Skeletal muscle satellite cell (primary cell): Measurements from ENCODE around the gene ANO3.

Source experiments
- H3K27me3 ChIP-seq: 2 replicates; pipeline ENCODE4 v1.7.0; 2013; ENCODE audit warnings: low read length; ENCODE audit not compliant: control insufficient read depth, insufficient read depth
- H3K36me3 ChIP-seq: 2 replicates; pipeline ENCODE4 v1.7.0; 2013; ENCODE audit warnings: mild to moderate bottlenecking, control low read depth, low read length; ENCODE audit not compliant: insufficient read depth
- H3K4me1 ChIP-seq: 2 replicates; pipeline ENCODE4 v1.7.0; 2013; ENCODE audit warnings: low read length; ENCODE audit not compliant: control insufficient read depth, insufficient read depth
- H3K4me2 ChIP-seq: 2 replicates; pipeline ENCODE4 v1.7.0; 2013; ENCODE audit warnings: mild to moderate bottlenecking, low read length
- H3K4me3 ChIP-seq: 2 replicates; pipeline ENCODE4 v1.7.0; 2013; ENCODE audit warnings: low read length
- H3K9ac ChIP-seq: 2 replicates; pipeline ENCODE4 v1.7.0; 2013; ENCODE audit warnings: mild to moderate bottlenecking, low read depth, low read length, moderate library complexity
- H3K9me3 ChIP-seq: replicated peaks from 2 replicates; pipeline ENCODE4 v1.7.0; 2013; ENCODE audit warnings: mild to moderate bottlenecking, control low read depth, low read length

Gene ANO3

GRCh38 chr11:26324270-26324669 is 7.7 kb upstream of the ANO3 start:
- no peak overlapping the region for H3K4me3 ChIP-seq
- H3K36me3 ChIP-seq: no peaks in the 10 kb centered on the region
- H3K4me1 ChIP-seq: no peaks in the 10 kb centered on the region
- H3K9me3 ChIP-seq: no peaks in the 10 kb centered on the region
- H3K27me3 ChIP-seq: peaks cover 22% of the 10 kb centered on the region
- H3K9ac ChIP-seq: no peak overlapping the region
- H3K4me2 ChIP-seq: no peak overlapping the region

- Histone ChIP-seq H3K9me3 (no peaks in the 10 kb centered on the region), H3K4me2 (no peak overlapping the region), H3K9ac (no peak overlapping the region), H3K27me3 (peaks cover 43% of the 10 kb centered on the region), H3K36me3 (no peaks in the 10 kb centered on the region), H3K4me3 (no peak overlapping the region), H3K4me1 (no peaks in the 10 kb centered on the region)
Observed at GRCh38 chr11:26326793-26327400, 5.0 kb upstream of the ANO3 start.

DNA sequence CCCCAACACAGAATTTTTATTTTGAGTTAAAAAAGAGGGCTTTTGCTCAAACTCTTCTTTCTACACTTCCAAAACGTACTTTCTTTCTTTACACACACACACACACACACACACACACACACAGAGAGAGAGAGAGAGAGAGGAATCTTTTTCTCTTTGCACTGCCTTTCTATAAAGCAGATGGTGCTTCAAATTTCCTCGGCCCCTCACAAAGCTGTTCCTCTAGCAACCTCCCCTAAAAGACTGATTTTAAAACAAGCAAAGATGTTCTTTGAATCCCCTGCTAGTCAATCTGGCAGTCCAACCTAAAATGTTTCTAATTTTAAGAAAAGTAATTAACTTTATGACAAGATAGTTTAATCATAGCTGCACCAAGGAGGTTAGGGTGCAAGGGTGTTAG is 2.7 kb upstream of the ANO3 start:
- Histone ChIP-seq H3K9ac (no peak overlapping the region), H3K9me3 (no peaks in the 10 kb centered on the region), H3K36me3 (no peaks in the 10 kb centered on the region), H3K4me3 (no peak overlapping the region), H3K4me2 (no peak overlapping the region), H3K27me3 (peaks cover 54% of the 10 kb centered on the region), H3K4me1 (peaks cover 3% of the 10 kb centered on the region)

GRCh38 chr11:26330262-26330661 is 1.7 kb upstream of the ANO3 start:
- Histone ChIP-seq H3K4me3 (no peak overlapping the region), H3K9ac (no peak overlapping the region), H3K4me1 (peaks cover 3% of the 10 kb centered on the region), H3K36me3 (no peaks in the 10 kb centered on the region), H3K27me3 (peaks cover 61% of the 10 kb centered on the region), H3K9me3 (no peaks in the 10 kb centered on the region), H3K4me2 (no peak overlapping the region)

DNA sequence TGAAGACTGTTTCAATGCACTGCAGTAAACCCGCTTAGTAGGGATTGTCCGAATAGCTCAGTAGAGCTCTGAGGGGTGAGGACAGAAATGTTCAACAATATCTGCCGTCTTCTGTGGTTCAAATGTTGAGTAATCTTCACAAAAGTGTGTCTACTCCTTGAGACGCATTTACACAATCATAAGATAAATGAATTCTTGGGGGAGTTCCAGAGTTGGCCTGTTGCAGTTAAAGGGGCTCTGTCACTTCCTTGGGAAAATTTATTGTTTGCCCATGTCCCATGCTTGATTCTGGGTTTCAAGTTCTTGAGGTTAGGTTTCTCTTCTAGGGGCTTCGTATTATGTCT is 614 bp downstream of the ANO3 start:
- Histone ChIP-seq H3K9ac (no peak overlapping the region), H3K4me3 (no peak overlapping the region), H3K4me1 (peaks cover 3% of the 10 kb centered on the region), H3K4me2 (no peak overlapping the region), H3K36me3 (no peaks in the 10 kb centered on the region), H3K9me3 (no peaks in the 10 kb centered on the region), H3K27me3 (peaks cover 58% of the 10 kb centered on the region)

DNA sequence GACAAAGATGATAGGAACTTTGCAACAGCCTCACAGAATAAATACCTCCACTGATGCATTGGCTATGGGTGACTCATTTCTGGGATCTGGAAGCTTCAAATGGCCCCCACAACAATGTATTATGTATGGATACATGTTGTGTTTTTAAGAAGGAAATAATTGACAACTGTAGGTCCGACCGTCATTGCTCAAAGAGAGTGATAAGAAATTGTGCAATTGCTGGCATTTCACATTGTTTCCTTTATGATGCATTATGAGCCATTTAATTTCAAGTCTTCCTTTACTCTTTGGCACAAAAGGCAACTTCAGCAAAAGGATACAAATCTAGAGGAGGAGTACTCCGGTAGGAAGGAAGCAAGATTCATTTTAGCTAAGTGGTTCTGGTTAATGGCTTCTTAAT is 2.0 kb downstream of the ANO3 start:
- no peaks in the 10 kb centered on the region for H3K9me3 ChIP-seq
- H3K4me1 ChIP-seq: peaks cover 3% of the 10 kb centered on the region
- no peak overlapping the region for H3K9ac ChIP-seq
- no peaks in the 10 kb centered on the region for H3K36me3 ChIP-seq
- H3K27me3 ChIP-seq: peaks cover 50% of the 10 kb centered on the region
- no peak overlapping the region for H3K4me3 ChIP-seq
- no peak overlapping the region for H3K4me2 ChIP-seq

DNA sequence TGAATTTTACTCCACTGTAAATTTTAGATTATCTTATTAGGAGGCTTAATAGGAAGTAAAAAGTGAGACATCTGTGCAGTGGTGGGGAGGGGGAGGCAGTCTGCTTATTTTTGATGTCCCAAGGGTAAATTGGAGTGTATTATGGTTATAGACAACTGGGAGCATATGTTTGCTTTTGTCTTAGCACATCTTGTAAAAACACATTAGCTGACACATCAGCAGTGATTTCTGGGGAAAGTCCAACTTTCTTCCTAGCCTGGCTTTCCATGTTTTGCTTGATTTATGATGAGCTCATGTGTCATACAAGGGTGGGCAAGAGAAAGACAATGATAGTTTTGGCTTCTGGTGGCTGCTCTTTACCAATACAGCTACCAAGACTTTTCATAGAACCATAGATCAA is 4.0 kb downstream of the ANO3 start:
- Histone ChIP-seq H3K9ac (no peak overlapping the region), H3K4me2 (no peak overlapping the region)

DNA sequence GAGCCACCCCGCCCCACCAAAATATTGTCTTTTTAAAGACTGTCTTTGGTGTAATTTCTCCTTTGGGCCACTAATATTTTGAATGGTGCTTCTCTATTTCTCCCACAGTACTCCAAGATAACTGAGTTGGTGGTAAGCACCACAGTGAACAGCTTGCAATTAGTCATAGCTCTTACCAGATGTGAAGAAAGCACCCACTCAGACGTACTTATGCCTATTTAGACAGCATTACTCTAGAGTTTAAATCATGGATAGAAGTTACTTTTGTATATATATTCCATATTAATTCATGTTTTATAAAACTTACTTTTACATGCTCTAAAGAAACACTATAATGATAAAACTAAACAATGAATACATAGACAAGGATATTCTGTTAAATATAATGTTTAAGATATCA is 12.7 kb downstream of the ANO3 start:
- peaks cover 18% of the 10 kb centered on the region for H3K27me3 ChIP-seq
- no peaks in the 10 kb centered on the region for H3K4me1 ChIP-seq
- no peak overlapping the region for H3K9ac ChIP-seq
- no peaks in the 10 kb centered on the region for H3K9me3 ChIP-seq
- no peak overlapping the region for H3K4me2 ChIP-seq
- no peak overlapping the region for H3K4me3 ChIP-seq
- no peaks in the 10 kb centered on the region for H3K36me3 ChIP-seq

More for the DNA sequence above, 4.0 kb downstream of the ANO3 start:
- Histone ChIP-seq H3K9me3 (no peaks in the 10 kb centered on the region), H3K27me3 (peaks cover 40% of the 10 kb centered on the region), H3K4me3 (no peak overlapping the region), H3K36me3 (no peaks in the 10 kb centered on the region), H3K4me1 (peaks cover 3% of the 10 kb centered on the region)

GRCh38 chr11:26348776-26349175 is 16.8 kb downstream of the ANO3 start:
- Histone ChIP-seq H3K4me2 (no peak overlapping the region), H3K36me3 (no peaks in the 10 kb centered on the region), H3K9ac (no peak overlapping the region), H3K4me3 (no peak overlapping the region), H3K9me3 (no peaks in the 10 kb centered on the region), H3K27me3 (peaks cover 13% of the 10 kb centered on the region), H3K4me1 (no peaks in the 10 kb centered on the region)

- H3K36me3 ChIP-seq: no peaks in the 10 kb centered on the region
- no peak overlapping the region for H3K4me3 ChIP-seq
- H3K4me2 ChIP-seq: no peak overlapping the region
- H3K27me3 ChIP-seq: peaks cover 13% of the 10 kb centered on the region
- H3K9me3 ChIP-seq: no peaks in the 10 kb centered on the region
- no peaks in the 10 kb centered on the region for H3K4me1 ChIP-seq
- no peak overlapping the region for H3K9ac ChIP-seq
Observed at GRCh38 chr11:26350002-26350401, 18.1 kb downstream of the ANO3 start.

DNA sequence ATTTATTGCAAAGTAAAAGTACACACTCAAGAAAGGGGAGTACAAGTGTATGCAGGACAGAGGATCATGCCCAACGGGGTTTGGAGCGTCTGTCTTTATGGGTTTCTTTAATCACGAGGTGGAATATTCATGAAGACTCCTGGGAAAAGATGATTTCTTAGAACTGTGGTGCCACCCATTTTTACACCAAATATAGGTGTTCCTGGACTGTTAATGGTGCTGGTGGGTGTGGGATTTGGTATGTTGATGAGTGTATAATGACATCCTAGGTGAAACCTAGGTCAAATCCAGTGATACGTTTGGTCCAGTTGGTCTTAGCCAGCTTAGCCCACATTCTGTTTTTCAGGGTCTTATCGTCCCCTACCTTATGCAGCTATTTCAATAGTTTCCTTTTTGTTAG is 21.1 kb downstream of the ANO3 start:
- no peaks in the 10 kb centered on the region for H3K9me3 ChIP-seq
- no peak overlapping the region for H3K9ac ChIP-seq
- H3K4me1 ChIP-seq: no peaks in the 10 kb centered on the region
- no peak overlapping the region for H3K4me3 ChIP-seq
- H3K36me3 ChIP-seq: no peaks in the 10 kb centered on the region
- H3K4me2 ChIP-seq: no peak overlapping the region
- no peaks in the 10 kb centered on the region for H3K27me3 ChIP-seq

DNA sequence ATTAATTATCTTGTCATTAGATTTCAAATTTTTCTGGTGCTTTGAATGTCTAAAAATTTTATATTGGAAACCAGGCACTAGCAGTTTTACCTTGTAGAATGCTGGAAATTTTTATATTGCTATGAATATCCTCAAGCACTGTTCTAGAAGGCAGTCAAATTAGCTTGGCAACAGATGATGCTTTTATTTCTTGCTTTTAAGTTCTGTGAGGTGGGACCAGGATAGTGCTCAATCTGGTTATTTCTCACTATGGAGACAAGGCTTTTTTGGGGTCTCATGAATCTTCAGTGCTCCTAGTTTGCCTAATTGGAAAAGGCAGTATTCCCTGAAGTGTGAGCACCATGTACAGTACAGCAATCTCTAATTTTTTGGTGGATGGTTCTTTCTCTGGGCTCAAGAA is 27.1 kb downstream of the ANO3 start:
- Histone ChIP-seq H3K27me3 (no peaks in the 10 kb centered on the region), H3K9ac (no peak overlapping the region)

More for the DNA sequence above, 27.1 kb downstream of the ANO3 start:
- Histone ChIP-seq H3K9me3 (no peaks in the 10 kb centered on the region), H3K4me3 (no peak overlapping the region), H3K36me3 (no peaks in the 10 kb centered on the region), H3K4me1 (no peaks in the 10 kb centered on the region), H3K4me2 (no peak overlapping the region)
